Measurements from ENCODE around the gene AGR3. TPM values are rescaled to one million over a fixed set of nuclear protein-coding genes. Genes with fewer than 3 reads are reported as not detected.

AGR3 gene
- total and polyA plus RNA-seq, 2 donors (not counting 3 experiments of a cell fraction or from before 2014, with no cell fraction given) = not detected

DNA sequence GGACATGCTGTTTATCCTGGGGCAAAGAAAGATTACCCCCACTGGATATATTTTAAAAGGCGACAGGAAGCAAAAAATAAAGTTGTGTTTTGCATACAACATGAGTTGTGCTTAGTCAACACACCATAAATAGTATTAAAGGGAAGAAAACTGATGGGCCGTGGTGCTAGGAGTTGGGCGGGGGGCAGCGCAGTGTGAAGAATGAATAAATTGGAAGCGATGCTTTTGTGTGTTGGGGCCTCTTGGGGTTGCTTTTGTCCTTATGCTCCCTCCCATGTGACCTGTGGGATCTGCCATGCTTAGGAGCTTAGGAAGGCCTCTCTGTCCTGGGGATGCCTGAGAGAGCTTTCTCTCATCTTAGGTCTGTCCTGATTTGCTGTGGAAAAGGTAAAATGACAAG is 35.0 kb upstream of the AGR3 start:
- H3K27ac ChIP-seq (ENCODE audit: insufficient read depth, low read depth, low read length) = no peak overlapping the region
- TF ChIP-seq MYC (IDR thresholded peaks at IDR 0.05; ENCODE audit: low read depth, low read length) = no peak
- TF ChIP-seq, protein P1, sequence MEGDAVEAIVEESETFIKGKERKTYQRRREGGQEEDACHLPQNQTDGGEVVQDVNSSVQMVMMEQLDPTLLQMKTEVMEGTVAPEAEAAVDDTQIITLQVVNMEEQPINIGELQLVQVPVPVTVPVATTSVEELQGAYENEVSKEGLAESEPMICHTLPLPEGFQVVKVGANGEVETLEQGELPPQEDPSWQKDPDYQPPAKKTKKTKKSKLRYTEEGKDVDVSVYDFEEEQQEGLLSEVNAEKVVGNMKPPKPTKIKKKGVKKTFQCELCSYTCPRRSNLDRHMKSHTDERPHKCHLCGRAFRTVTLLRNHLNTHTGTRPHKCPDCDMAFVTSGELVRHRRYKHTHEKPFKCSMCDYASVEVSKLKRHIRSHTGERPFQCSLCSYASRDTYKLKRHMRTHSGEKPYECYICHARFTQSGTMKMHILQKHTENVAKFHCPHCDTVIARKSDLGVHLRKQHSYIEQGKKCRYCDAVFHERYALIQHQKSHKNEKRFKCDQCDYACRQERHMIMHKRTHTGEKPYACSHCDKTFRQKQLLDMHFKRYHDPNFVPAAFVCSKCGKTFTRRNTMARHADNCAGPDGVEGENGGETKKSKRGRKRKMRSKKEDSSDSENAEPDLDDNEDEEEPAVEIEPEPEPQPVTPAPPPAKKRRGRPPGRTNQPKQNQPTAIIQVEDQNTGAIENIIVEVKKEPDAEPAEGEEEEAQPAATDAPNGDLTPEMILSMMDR (IDR thresholded peaks at IDR 0.05; ENCODE audit: extremely low read depth in 1 of 2, insufficient read depth in 1 of 2, low read depth in 1 of 2, low read length in 2 of 2) = no peak
- TF ChIP-seq GATA2 (IDR thresholded peaks at IDR 0.05; ENCODE audit: insufficient read depth, insufficient read length, low read depth, low read length) = no peak
- TF ChIP-seq, protein P2, sequence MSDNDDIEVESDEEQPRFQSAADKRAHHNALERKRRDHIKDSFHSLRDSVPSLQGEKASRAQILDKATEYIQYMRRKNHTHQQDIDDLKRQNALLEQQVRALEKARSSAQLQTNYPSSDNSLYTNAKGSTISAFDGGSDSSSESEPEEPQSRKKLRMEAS (IDR thresholded peaks at IDR 0.05; ENCODE audit: insufficient read depth, insufficient read length) = no peak
- no peak for TF ChIP-seq FOS (IDR thresholded peaks at IDR 0.05; ENCODE audit: borderline replicate concordance, insufficient read depth, low read length)
- TF ChIP-seq POLR2A (IDR thresholded peaks at IDR 0.05; ENCODE audit: low read depth, low read length) = no peak
- no peak for TF ChIP-seq POLR2AphosphoS5 (IDR thresholded peaks at IDR 0.05; ENCODE audit: insufficient read depth, low read depth, low read length)
- no peak for TF ChIP-seq EZH2 (IDR thresholded peaks at IDR 0.05; ENCODE audit: borderline replicate concordance, low read depth, low read length, severe bottlenecking)
- no peak for TF ChIP-seq JUN (IDR thresholded peaks at IDR 0.05; ENCODE audit: borderline replicate concordance, insufficient read depth, insufficient read length, low read depth)
- CTCF ChIA-PET = interaction anchor here (1.2 to 3.7 kb wide), 5 partner anchors 25 to 221 kb away, joined by 3 to 149 read pairs (median 41); partner anchors contain the start of gene AGR2
- dilution Hi-C loops (cut with MboI; ENCODE audit: extremely low pct_ligation_motif_present, low sequenced_read_pairs) = no loop called here
- no peaks in the 10 kb centered on the region for H3K36me3 ChIP-seq (ENCODE audit: control insufficient read depth in 2 of 2, extremely low read depth in 1 of 2, insufficient read depth in 2 of 2, low read length in 2 of 2)
- H3K79me2 ChIP-seq (ENCODE audit: control insufficient read depth, insufficient read depth, low read length) = no peaks in the 10 kb centered on the region
- no TSS peak for BruUV-seq (replicated peaks)
- H3K9me3 ChIP-seq (replicated peaks; ENCODE audit: control insufficient read depth, insufficient read depth, low read length) = no peaks in the 10 kb centered on the region
- no peaks in the 10 kb centered on the region for H4K20me1 ChIP-seq (replicated peaks; ENCODE audit: control insufficient read depth, extremely low read depth, insufficient read depth, low read length)
- no peak overlapping the region for H3K4me3 ChIP-seq (replicated peaks in 1 of 3; ENCODE audit: insufficient read depth in 1 of 3, low read depth in 1 of 3, low read length in 3 of 3)
- intact Hi-C loops (cut with micrococcal nuclease) = loop anchor here (5.0 to 10.0 kb wide), 2 partner anchors 482 to 804 kb away; no protein-coding TSS in a partner anchor
- no peaks in the 10 kb centered on the region for H3K9me1 ChIP-seq (replicated peaks; ENCODE audit: control insufficient read depth, extremely low read depth, insufficient read depth, low read length)
- no peak overlapping the region for H3K9ac ChIP-seq (replicated peaks; ENCODE audit: extremely low read depth, insufficient read depth, low read length)
- H3K4me1 ChIP-seq (ENCODE audit: control insufficient read depth, extremely low read depth, insufficient read depth, low read length) = peaks cover 1% of the 10 kb centered on the region
- no peak overlapping the region for H3K4me2 ChIP-seq (ENCODE audit: insufficient read depth, low read length)
- no peaks in the 10 kb centered on the region for H3K27me3 ChIP-seq (ENCODE audit: control insufficient read depth in 2 of 2, insufficient read depth in 2 of 2, low read length in 2 of 2)
- H2AFZ ChIP-seq (ENCODE audit: low read depth, low read length) = no peak overlapping the region
- DNase-seq (ENCODE audit: low read depth, low spot score) = no peak
- POLR2A ChIA-PET = no interaction called here
- no peak for FAIRE-seq

Measured in endothelial cell of umbilical vein (primary cell).